ENCODE data around the gene SMIM17.

SMIM17 gene
- total RNA-seq, result 0 reads per million in 3 donors

DNA sequence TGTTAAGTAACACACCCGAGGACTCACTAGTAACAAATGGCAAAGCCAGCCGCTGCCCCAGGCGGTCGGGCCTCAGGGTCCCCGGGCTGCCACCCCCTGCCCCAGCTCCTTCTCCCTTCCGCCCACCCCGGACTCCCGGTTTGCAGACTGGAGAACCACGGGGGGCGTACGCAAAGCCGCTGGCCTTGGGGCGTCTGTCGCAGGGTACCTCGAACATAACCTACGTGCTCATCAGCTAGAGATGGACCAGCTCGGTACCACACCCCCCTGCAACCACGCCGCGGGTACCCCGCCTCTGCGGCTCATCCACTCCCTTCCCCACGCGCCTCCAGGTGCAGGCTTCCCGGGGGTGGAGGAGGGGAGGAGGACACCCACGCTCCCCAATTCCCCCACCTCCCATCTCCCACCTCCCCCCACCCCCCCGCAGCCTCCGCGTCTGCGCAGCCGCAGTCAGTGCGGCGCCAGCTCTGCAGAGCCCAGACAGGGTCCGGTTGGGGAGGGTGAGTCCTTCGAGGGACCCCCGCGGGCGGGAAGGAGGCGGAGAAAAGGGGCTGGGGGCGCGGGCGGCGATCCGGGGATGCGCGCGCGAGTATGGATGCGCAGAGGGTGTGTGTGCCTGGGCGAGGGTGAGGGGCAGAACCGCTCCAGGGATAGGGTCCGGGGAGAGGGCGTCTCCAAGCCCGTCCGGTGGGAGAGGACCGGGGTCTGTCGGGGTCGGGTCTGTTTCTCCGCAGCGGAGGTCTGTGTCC lies at the start of gene SMIM17:
Gene SMIM17, plus strand, starts transcription at position 449 of the 749 bp plus-strand sequence. CDS start 2,509 bp downstream, outside the sequence.
- no peak for DNase-seq
- Histone ChIP-seq H3K36me3 (ENCODE audit: control insufficient read depth, insufficient read depth, low read length) (no peaks in the 10 kb centered on the region), H3K9me3 (ENCODE audit: control insufficient read depth, low read length) (peaks cover 11% of the 10 kb centered on the region)

DNA sequence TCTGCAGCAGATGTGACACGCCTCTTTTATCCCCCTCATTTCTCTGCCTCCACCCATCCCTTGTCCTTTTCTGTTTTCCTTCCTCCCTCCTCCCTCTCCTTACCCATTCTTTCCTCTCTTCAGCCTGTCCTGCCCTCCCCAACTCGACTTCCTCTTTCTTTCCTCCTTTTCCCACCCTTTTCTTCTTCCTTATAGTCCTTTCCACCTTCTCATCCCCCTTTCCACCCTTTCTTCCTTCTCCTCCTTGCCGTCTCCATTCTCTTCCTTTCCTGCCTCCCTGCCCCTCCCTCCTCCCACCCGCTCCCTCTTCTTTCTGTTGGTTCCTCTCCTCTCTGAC lies 48.5 kb upstream of the SMIM17 start:
- peaks cover 8% of the 10 kb centered on the region for H3K4me1 ChIP-seq (ENCODE audit: control insufficient read depth, insufficient read depth, low read length, poor library complexity, severe bottlenecking)
- no peaks in the 10 kb centered on the region for H3K9me3 ChIP-seq (ENCODE audit: control insufficient read depth, low read length)
- H3K27ac ChIP-seq (ENCODE audit: insufficient read depth, low read length, poor library complexity, severe bottlenecking), result no peak overlapping the region
- DNase-seq, result no peak
- H3K4me3 ChIP-seq (ENCODE audit: insufficient read depth, low read depth, low read length, poor library complexity, severe bottlenecking), result peak overlapping the region; percentile 70
- H3K36me3 ChIP-seq (ENCODE audit: control insufficient read depth, insufficient read depth, low read length), result no peaks in the 10 kb centered on the region
- no peaks in the 10 kb centered on the region for H3K27me3 ChIP-seq (replicated peaks; ENCODE audit: control insufficient read depth, insufficient read depth, low read length, poor library complexity, severe bottlenecking)

More for the DNA sequence above, at the start of gene SMIM17:
- Histone ChIP-seq H3K4me3 (ENCODE audit: insufficient read depth, low read depth, low read length, poor library complexity, severe bottlenecking) (no peak within 1 kb of the TSS), H3K27ac (ENCODE audit: insufficient read depth, low read length, poor library complexity, severe bottlenecking) (no peak within 1 kb of the TSS), H3K27me3 (replicated peaks; ENCODE audit: control insufficient read depth, insufficient read depth, low read length, poor library complexity, severe bottlenecking) (no peaks in the 10 kb centered on the region), H3K4me1 (ENCODE audit: control insufficient read depth, insufficient read depth, low read length, poor library complexity, severe bottlenecking) (no peaks in the 10 kb centered on the region)

DNA sequence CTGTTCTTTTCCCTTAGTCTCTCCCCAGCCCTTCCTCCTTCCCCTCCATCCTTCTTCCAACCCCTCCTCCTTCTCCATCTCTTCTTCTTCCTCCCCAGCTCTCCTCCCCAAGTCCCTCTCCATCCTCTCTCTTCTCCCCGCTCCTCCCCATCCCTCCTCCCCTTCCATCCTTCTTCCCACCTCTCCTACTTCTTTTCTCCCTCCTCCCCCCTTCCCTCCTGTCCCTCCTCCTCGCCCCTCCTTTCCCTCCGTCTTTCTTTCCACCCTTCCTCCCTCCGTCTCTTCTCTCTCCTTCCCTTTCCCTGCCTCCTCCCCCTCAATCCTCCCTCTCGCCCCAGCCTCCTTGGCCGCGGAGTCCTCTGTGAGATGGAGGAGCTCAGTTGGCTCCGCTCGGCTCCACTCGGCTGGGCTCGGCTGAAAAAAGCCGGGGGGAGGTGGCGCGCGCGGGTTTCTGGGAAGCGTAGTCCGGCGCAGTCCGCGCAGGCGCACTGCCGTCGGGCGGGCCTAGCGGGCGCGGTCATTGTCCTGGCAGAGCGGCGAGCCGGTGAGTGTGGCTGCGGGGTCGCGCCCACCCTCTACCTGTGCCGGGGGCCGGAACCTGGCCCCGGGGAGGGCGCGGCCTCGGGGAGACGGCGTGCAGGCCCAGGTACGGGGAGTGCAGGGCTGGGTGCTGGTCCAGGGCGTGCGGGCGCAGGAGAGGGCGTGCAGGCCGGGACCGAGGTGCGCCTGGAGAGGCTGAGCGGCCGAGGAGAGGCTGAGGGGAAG lies 48.0 kb upstream of the SMIM17 start, which contains the start of gene ZNF71:
Gene ZNF71, plus strand, starts transcription at position 520 of the 765 bp plus-strand sequence. CDS start 6,257 bp downstream, outside the sequence.
- peak; percentile 65 to 74 (median 67) for DNase-seq
- Histone ChIP-seq H3K4me3 (ENCODE audit: insufficient read depth, low read depth, low read length, poor library complexity, severe bottlenecking) (peak within 1 kb of the TSS; percentile 70), H3K9me3 (ENCODE audit: control insufficient read depth, low read length) (no peaks in the 10 kb centered on the region), H3K27ac (ENCODE audit: insufficient read depth, low read length, poor library complexity, severe bottlenecking) (peak within 1 kb of the TSS; percentile 54), H3K27me3 (replicated peaks; ENCODE audit: control insufficient read depth, insufficient read depth, low read length, poor library complexity, severe bottlenecking) (no peaks in the 10 kb centered on the region), H3K4me1 (ENCODE audit: control insufficient read depth, insufficient read depth, low read length, poor library complexity, severe bottlenecking) (peaks cover 8% of the 10 kb centered on the region), H3K36me3 (ENCODE audit: control insufficient read depth, insufficient read depth, low read length) (no peaks in the 10 kb centered on the region)

DNA sequence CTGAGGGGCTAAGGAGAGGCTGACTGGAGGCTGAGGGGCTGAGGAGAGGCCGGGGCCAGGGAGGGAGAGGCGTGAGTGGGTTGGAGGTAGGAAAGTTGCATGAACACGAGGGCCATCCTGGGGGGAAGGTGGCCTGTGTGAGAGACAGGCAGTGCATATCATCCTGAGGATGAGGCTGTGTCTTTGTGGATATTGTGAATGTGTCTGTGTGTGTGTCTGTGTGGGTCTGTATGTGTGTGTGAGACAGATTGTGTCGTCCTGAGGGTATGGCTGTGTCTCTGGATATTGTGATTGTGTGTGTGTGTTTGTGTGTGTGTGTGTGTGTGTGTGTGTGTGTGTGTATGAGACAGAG lies 47.4 kb upstream of the SMIM17 start:
- Histone ChIP-seq H3K36me3 (ENCODE audit: control insufficient read depth, insufficient read depth, low read length) (no peaks in the 10 kb centered on the region), H3K4me1 (ENCODE audit: control insufficient read depth, insufficient read depth, low read length, poor library complexity, severe bottlenecking) (peaks cover 8% of the 10 kb centered on the region), H3K27ac (ENCODE audit: insufficient read depth, low read length, poor library complexity, severe bottlenecking) (peak overlapping the region; percentile 54), H3K27me3 (replicated peaks; ENCODE audit: control insufficient read depth, insufficient read depth, low read length, poor library complexity, severe bottlenecking) (no peaks in the 10 kb centered on the region), H3K9me3 (ENCODE audit: control insufficient read depth, low read length) (no peaks in the 10 kb centered on the region), H3K4me3 (ENCODE audit: insufficient read depth, low read depth, low read length, poor library complexity, severe bottlenecking) (peak overlapping the region; percentile 70)
- DNase-seq, result no peak

DNA sequence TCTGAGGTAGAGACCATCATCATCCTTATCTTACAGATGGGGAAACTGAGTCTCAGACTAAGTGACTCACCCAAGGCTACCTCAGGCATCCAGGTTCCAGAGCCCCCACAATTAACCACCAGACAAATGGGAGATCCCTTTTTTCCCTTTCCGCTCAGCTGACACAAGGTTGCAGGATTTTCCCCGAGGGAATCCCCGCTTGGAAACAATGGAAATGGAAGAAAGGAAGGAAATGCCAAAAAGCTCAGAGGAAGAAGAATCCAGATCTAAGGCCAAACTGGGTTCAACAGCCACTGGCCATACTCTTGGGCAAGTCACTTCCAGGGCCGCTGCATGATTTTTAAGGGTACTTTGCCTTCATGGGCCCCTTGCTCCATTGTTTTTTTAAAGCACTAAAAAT lies 46.3 kb upstream of the SMIM17 start:
- Histone ChIP-seq H3K4me1 (ENCODE audit: control insufficient read depth, insufficient read depth, low read length, poor library complexity, severe bottlenecking) (peaks cover 8% of the 10 kb centered on the region), H3K9me3 (ENCODE audit: control insufficient read depth, low read length) (peaks cover 8% of the 10 kb centered on the region), H3K4me3 (ENCODE audit: insufficient read depth, low read depth, low read length, poor library complexity, severe bottlenecking) (no peak overlapping the region), H3K36me3 (ENCODE audit: control insufficient read depth, insufficient read depth, low read length) (peaks cover 10% of the 10 kb centered on the region), H3K27me3 (replicated peaks; ENCODE audit: control insufficient read depth, insufficient read depth, low read length, poor library complexity, severe bottlenecking) (no peaks in the 10 kb centered on the region), H3K27ac (ENCODE audit: insufficient read depth, low read length, poor library complexity, severe bottlenecking) (no peak overlapping the region)
- DNase-seq, result no peak

DNA sequence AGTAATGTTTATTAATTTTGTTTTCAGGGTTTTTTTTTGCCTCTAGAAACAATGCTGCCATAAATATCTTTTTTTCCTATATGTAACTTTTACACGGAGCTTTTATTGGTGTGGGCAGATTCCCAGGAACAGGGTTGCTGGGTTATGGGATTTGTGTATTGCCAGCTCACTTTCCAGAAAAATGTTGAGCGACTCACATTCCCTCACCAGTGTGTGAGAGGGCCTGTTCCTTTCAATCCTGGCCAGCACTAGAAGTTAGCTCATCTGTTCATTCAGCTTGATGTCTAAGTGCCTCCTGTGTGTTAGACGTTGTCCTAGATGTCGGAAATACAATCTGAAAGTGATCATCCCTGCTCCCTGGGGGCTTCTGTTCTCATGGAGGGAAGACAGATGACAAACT lies 45.3 kb upstream of the SMIM17 start:
- no peak for DNase-seq
- no peak overlapping the region for H3K27ac ChIP-seq (ENCODE audit: insufficient read depth, low read length, poor library complexity, severe bottlenecking)
- H3K9me3 ChIP-seq (ENCODE audit: control insufficient read depth, low read length), result peaks cover 10% of the 10 kb centered on the region
- no peaks in the 10 kb centered on the region for H3K27me3 ChIP-seq (replicated peaks; ENCODE audit: control insufficient read depth, insufficient read depth, low read length, poor library complexity, severe bottlenecking)
- H3K36me3 ChIP-seq (ENCODE audit: control insufficient read depth, insufficient read depth, low read length), result peaks cover 20% of the 10 kb centered on the region
- H3K4me3 ChIP-seq (ENCODE audit: insufficient read depth, low read depth, low read length, poor library complexity, severe bottlenecking), result no peak overlapping the region
- H3K4me1 ChIP-seq (ENCODE audit: control insufficient read depth, insufficient read depth, low read length, poor library complexity, severe bottlenecking), result peaks cover 8% of the 10 kb centered on the region

DNA sequence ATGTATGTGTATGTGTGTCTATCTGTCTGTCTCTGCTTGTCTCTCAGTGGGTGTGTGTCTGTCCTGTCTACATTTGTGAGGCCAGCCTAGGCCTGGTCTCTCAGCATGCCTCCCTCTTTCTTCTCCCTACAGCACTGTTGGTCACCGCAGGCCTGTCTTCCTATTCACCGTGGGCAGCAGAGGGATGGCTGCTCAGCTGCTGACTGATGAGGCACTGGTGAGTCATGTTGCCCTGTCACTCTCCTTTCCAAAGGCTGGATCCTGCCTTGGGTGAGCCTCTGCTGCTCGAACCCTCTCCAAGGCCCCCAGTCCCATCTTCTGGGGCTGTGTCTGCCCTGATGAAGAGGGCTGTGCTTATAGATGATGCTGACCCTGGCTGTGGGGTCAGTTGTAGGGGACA lies 41.6 kb upstream of the SMIM17 start:
- Histone ChIP-seq H3K4me1 (ENCODE audit: control insufficient read depth, insufficient read depth, low read length, poor library complexity, severe bottlenecking) (no peaks in the 10 kb centered on the region), H3K9me3 (ENCODE audit: control insufficient read depth, low read length) (peaks cover 31% of the 10 kb centered on the region), H3K27ac (ENCODE audit: insufficient read depth, low read length, poor library complexity, severe bottlenecking) (no peak overlapping the region), H3K27me3 (replicated peaks; ENCODE audit: control insufficient read depth, insufficient read depth, low read length, poor library complexity, severe bottlenecking) (no peaks in the 10 kb centered on the region), H3K36me3 (ENCODE audit: control insufficient read depth, insufficient read depth, low read length) (peaks cover 34% of the 10 kb centered on the region), H3K4me3 (ENCODE audit: insufficient read depth, low read depth, low read length, poor library complexity, severe bottlenecking) (no peak overlapping the region)
- DNase-seq, result no peak

DNA sequence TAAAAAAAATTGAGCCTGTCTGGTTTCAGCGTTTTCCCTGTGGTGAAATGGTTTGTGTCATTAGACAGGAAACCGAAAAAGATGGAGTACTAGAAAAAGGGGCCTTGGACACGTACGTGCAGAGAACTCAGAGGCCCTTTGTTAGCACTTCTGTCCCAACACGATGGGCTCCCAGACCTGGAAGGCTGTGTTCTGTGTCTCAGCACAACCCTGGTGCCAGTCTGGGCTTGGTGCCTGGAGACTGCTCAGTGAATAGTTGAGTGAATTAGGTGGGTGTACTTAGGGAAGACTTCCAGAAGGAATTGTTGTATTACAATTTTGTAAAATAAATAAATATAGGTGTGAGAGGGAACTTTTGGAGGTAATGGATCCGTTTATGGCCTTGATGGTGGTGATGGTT lies 39.1 kb upstream of the SMIM17 start:
- Histone ChIP-seq H3K36me3 (ENCODE audit: control insufficient read depth, insufficient read depth, low read length) (peaks cover 34% of the 10 kb centered on the region), H3K27ac (ENCODE audit: insufficient read depth, low read length, poor library complexity, severe bottlenecking) (no peak overlapping the region), H3K4me1 (ENCODE audit: control insufficient read depth, insufficient read depth, low read length, poor library complexity, severe bottlenecking) (no peaks in the 10 kb centered on the region), H3K4me3 (ENCODE audit: insufficient read depth, low read depth, low read length, poor library complexity, severe bottlenecking) (no peak overlapping the region), H3K9me3 (ENCODE audit: control insufficient read depth, low read length) (peaks cover 51% of the 10 kb centered on the region), H3K27me3 (replicated peaks; ENCODE audit: control insufficient read depth, insufficient read depth, low read length, poor library complexity, severe bottlenecking) (no peaks in the 10 kb centered on the region)
- no peak for DNase-seq

DNA sequence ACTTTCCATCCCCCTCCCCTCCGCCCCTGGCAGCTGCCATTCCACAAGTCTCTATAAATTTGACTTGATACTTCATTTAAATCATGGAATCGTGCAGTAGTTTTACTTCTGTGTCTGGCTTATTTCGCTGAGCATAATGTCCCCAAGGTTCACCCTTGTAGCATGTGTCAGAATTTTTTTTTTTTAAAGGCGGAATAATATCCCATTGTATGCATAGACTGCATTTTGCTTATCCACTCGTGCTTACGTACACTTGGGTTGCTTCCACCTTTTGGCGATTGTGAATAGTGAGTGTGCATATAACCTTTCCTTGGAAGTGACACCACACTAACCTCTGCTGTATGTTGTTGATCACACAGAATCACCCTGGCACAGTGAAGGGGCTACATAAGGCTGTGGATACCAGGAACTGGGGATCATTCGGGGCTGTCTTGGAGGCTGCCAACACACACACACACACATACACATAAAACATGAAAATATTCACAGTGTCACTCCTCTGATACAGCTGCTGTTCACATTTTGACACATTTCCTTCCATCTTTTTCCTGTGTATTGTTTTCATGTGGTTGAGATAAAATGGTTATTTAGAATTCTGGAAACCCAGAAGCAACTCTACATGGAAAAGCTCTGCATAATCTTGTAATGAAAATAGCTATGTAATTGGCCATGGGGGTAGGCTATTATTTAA lies 34.5 kb upstream of the SMIM17 start:
- no peak for DNase-seq
- H3K9me3 ChIP-seq (ENCODE audit: control insufficient read depth, low read length), result peaks cover 65% of the 10 kb centered on the region
- H3K4me1 ChIP-seq (ENCODE audit: control insufficient read depth, insufficient read depth, low read length, poor library complexity, severe bottlenecking), result no peaks in the 10 kb centered on the region
- H3K27ac ChIP-seq (ENCODE audit: insufficient read depth, low read length, poor library complexity, severe bottlenecking), result no peak overlapping the region
- H3K36me3 ChIP-seq (ENCODE audit: control insufficient read depth, insufficient read depth, low read length), result peaks cover 22% of the 10 kb centered on the region
- H3K27me3 ChIP-seq (replicated peaks; ENCODE audit: control insufficient read depth, insufficient read depth, low read length, poor library complexity, severe bottlenecking), result no peaks in the 10 kb centered on the region
- H3K4me3 ChIP-seq (ENCODE audit: insufficient read depth, low read depth, low read length, poor library complexity, severe bottlenecking), result no peak overlapping the region

DNA sequence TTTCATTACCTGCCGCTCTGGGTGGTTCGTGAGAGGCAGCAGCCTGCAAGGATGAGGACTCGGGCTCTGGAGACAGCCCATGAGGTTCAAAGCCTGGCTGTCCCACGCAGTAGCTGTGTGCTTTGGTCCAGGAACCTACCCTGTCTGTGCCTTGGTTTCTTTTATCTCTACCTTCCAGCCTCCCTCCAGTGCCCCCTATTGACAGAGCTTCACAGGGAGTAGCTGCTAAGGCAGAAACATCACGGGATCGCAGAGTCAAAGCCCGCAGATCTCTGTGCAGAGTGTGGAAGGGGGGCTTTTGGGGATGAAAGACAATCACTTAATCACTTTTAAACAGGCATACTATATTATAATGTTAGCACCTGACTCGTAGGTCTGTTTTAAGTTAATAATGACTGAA lies 31.7 kb upstream of the SMIM17 start:
- H3K4me1 ChIP-seq (ENCODE audit: control insufficient read depth, insufficient read depth, low read length, poor library complexity, severe bottlenecking), result no peaks in the 10 kb centered on the region
- no peak for DNase-seq
- H3K9me3 ChIP-seq (ENCODE audit: control insufficient read depth, low read length), result peaks cover 63% of the 10 kb centered on the region
- no peak overlapping the region for H3K4me3 ChIP-seq (ENCODE audit: insufficient read depth, low read depth, low read length, poor library complexity, severe bottlenecking)
- no peaks in the 10 kb centered on the region for H3K27me3 ChIP-seq (replicated peaks; ENCODE audit: control insufficient read depth, insufficient read depth, low read length, poor library complexity, severe bottlenecking)
- peaks cover 31% of the 10 kb centered on the region for H3K36me3 ChIP-seq (ENCODE audit: control insufficient read depth, insufficient read depth, low read length)
- no peak overlapping the region for H3K27ac ChIP-seq (ENCODE audit: insufficient read depth, low read length, poor library complexity, severe bottlenecking)

Data from effector memory CD4-positive, alpha-beta T cell (primary cell).